Gastroesophageal sphincter (tissue), 4 donors: Measurements from ENCODE around the gene GARIN5B. TPM values are rescaled to one million over a fixed set of nuclear protein-coding genes. Genes with fewer than 3 reads are reported as not detected.
A peak's percentile ranks its signal among the peaks of the same experiment; 100 is the strongest.

Experiments used
- ATAC-seq: fragments of 150-250 bp; one replicate; pipeline ENCODE4 v1.9.1; 2016; ENCODE audit warnings: mild to moderate bottlenecking, moderate library complexity
- H3K27ac ChIP-seq, 4 donors: fragments of 200-600 bp; sonication (generic) in 3 of 4; 1 replicate in 3 of 4; 2 replicates in 1 of 4; pipeline ENCODE4 v1.5.1; 2016 to 2019
- H3K27me3 ChIP-seq: fragments of 200-600 bp; sonication (generic); one replicate; pipeline ENCODE4 v1.5.1; 2019
- H3K36me3 ChIP-seq, 2 donors: fragments of 200-600 bp; sonication (generic); one replicate each; pipeline ENCODE4 v1.5.1; 2019; ENCODE audit warnings: control low read depth in 1 of 2
- H3K4me1 ChIP-seq, 3 donors: fragments of 200-600 bp; sonication (generic); 1 replicate in 2 of 3; 2 replicates in 1 of 3; pipeline ENCODE4 v1.5.1; 2016 to 2019; ENCODE audit warnings: control low read depth in 2 of 3
- H3K4me3 ChIP-seq, 2 donors: fragments of 200-600 bp; sonication (generic); one replicate each; pipeline ENCODE4 v1.5.1; 2019; ENCODE audit warnings: mild to moderate bottlenecking in 1 of 2, moderate library complexity in 1 of 2
- H3K9me3 ChIP-seq, 3 donors: fragments of 200-600 bp; sonication (generic); one replicate each; pipeline ENCODE4 v1.5.1; 2017 to 2019; ENCODE audit warnings: control low read depth in 2 of 3
- CTCF ChIP-seq, 4 experiments: fragments of 200-600 bp in 2 of 4; fragments of 450-650 bp in 2 of 4; sonication (generic) in 1 of 4; IDR thresholded peaks; one replicate each; pipeline ENCODE4 v1.5.1; 2017 to 2019; ENCODE audit warnings: antibody characterized with exemption in 4 of 4, mild to moderate bottlenecking in 2 of 4, moderate library complexity in 2 of 4
- EP300 ChIP-seq: sonication (generic); formaldehyde crosslinking; IDR thresholded peaks from one replicate; pipeline ENCODE4 v1.6.1; 2017; ENCODE audit warnings: antibody characterized with exemption, mild to moderate bottlenecking
- POLR2A ChIP-seq, 2 donors: fragments of 450-650 bp; IDR thresholded peaks; one replicate each; pipeline ENCODE4 v1.6.1; 2017; ENCODE audit warnings: antibody characterized with exemption in 2 of 2, mild to moderate bottlenecking in 2 of 2, moderate library complexity in 1 of 2
- POLR2AphosphoS5 ChIP-seq: sonication (generic); formaldehyde crosslinking; IDR thresholded peaks from one replicate; pipeline ENCODE4 v1.6.1; 2017; ENCODE audit warnings: antibody characterized with exemption
- WGBS, 2 donors: methylation state at CpG; one replicate each; pipeline ENCODE4 v1.1.5; 2018; ENCODE audit warnings: low coverage in 1 of 2; 5-methylcytosine and 5-hydroxymethylcytosine counted together
- total RNA-seq, 4 donors: library from RNA; depleted of rRNA; stranded (reverse); fragments of >200 nt; gene quantifications; one replicate each; pipeline ENCODE4 v1.1.0, GENCODE V29; 2016

GARIN5B gene
- total RNA-seq, 4 donors from 2014 or later, result not detected

- peaks cover 0 to 2% (median 0%) of the 10 kb centered on the region in 3 donors for H3K4me1 ChIP-seq
- 83 to 85% methylated on average over 3 to 4 of the region's 14 CpGs for WGBS, 2 donors
- no peak for TF ChIP-seq EP300
- TF ChIP-seq POLR2A (IDR thresholded peaks at IDR 0.05), result no peak
- no peak for TF ChIP-seq POLR2AphosphoS5
- no peak for TF ChIP-seq CTCF (IDR thresholded peaks at IDR 0.05)
- H3K9me3 ChIP-seq, result no peaks in the 10 kb centered on the region
- no peak overlapping the region for H3K27ac ChIP-seq
- no peaks in the 10 kb centered on the region for H3K27me3 ChIP-seq
- ATAC-seq, result no peak
- no peak overlapping the region for H3K4me3 ChIP-seq
- peaks cover 0 to 60% of the 10 kb centered on the region in 2 donors for H3K36me3 ChIP-seq
Observed at GRCh38 chr19:55400281-55401087, 37.4 kb upstream of the GARIN5B start.

GRCh38 chr19:55398200-55398925 is 35.3 kb upstream of the GARIN5B start:
- no peaks in the 10 kb centered on the region for H3K27me3 ChIP-seq
- no peak overlapping the region for H3K27ac ChIP-seq
- 85 to 89% methylated on average over 11 to 12 of the region's 12 CpGs for WGBS, 2 donors
- no peak for ATAC-seq
- peaks cover 0 to 40% of the 10 kb centered on the region in 2 donors for H3K36me3 ChIP-seq
- TF ChIP-seq POLR2A (IDR thresholded peaks at IDR 0.05) (no peak), CTCF (IDR thresholded peaks at IDR 0.05) (no peak), POLR2AphosphoS5 (no peak), EP300 (no peak)
- no peak overlapping the region for H3K4me3 ChIP-seq
- H3K4me1 ChIP-seq, result no peaks in the 10 kb centered on the region
- no peaks in the 10 kb centered on the region for H3K9me3 ChIP-seq

GRCh38 chr19:55392820-55393761 is 30.0 kb upstream of the GARIN5B start:
- peaks cover 0 to 41% of the 10 kb centered on the region in 2 donors for H3K36me3 ChIP-seq
- H3K4me1 ChIP-seq, result peaks cover 0 to 43% (median 12%) of the 10 kb centered on the region in 3 donors
- 64 to 65% methylated on average over 6 to 13 of the region's 18 CpGs for WGBS, 2 donors
- ATAC-seq, result no peak
- no peaks in the 10 kb centered on the region for H3K27me3 ChIP-seq
- no peak overlapping the region for H3K27ac ChIP-seq
- no peak for TF ChIP-seq EP300
- TF ChIP-seq POLR2AphosphoS5, result no peak
- no peaks in the 10 kb centered on the region for H3K9me3 ChIP-seq
- H3K4me3 ChIP-seq, result no peak overlapping the region

- Histone ChIP-seq H3K27ac (peak overlapping the region in 1 of 4 donors; percentile 23), H3K4me3 (no peak overlapping the region), H3K36me3 (peaks cover 0 to 52% of the 10 kb centered on the region in 2 donors), H3K9me3 (no peaks in the 10 kb centered on the region), H3K4me1 (peaks cover 0 to 54% (median 23%) of the 10 kb centered on the region in 3 donors), H3K27me3 (no peaks in the 10 kb centered on the region)
- WGBS, 2 donors, result 53 to 69% methylated on average over 5 to 16 of the region's 18 CpGs
- no peak for TF ChIP-seq EP300
- TF ChIP-seq CTCF (IDR thresholded peaks at IDR 0.05), result no peak
- no peak for TF ChIP-seq POLR2A (IDR thresholded peaks at IDR 0.05)
- no peak for TF ChIP-seq POLR2AphosphoS5
- peak; percentile 63 for ATAC-seq
Observed at GRCh38 chr19:55391702-55392615, 28.9 kb upstream of the GARIN5B start.
